Epidermal melanocyte (primary cell): ENCODE measurements around the gene ARID5B.

Experiments used
- DNase-seq: peaks from one replicate; pipeline ENCODE4 v3.0.0; 2011; ENCODE audit warnings: low spot score; ENCODE audit not compliant: insufficient read length

ARID5B gene

GRCh38 chr10:62071846-62072281 is 170.4 kb downstream of the ARID5B start:
- no peak for DNase-seq

- no peak for DNase-seq
These were observed 171.4 kb downstream of the ARID5B start for GRCh38 chr10:62072901-62073300.

GRCh38 chr10:62073429-62073828 is 171.9 kb downstream of the ARID5B start:
- DNase-seq: peak; percentile 54

- DNase-seq: no peak
These were observed 173.9 kb downstream of the ARID5B start for GRCh38 chr10:62075414-62075813.

- DNase-seq: no peak
These were observed 174.4 kb downstream of the ARID5B start for GRCh38 chr10:62075912-62076311.

GRCh38 chr10:62076891-62077290 is 175.4 kb downstream of the ARID5B start:
- no peak for DNase-seq

GRCh38 chr10:62077330-62078015 is 176.0 kb downstream of the ARID5B start:
- no peak for DNase-seq

- no peak for DNase-seq
These were observed 178.5 kb downstream of the ARID5B start for GRCh38 chr10:62079885-62080559.

GRCh38 chr10:62080905-62081304 is 179.4 kb downstream of the ARID5B start:
- no peak for DNase-seq

- no peak for DNase-seq
These were observed 180.1 kb downstream of the ARID5B start for GRCh38 chr10:62081341-62082270.

- no peak for DNase-seq
These were observed 180.8 kb downstream of the ARID5B start for GRCh38 chr10:62082271-62082656.

GRCh38 chr10:62082729-62083411 is 181.4 kb downstream of the ARID5B start:
- no peak for DNase-seq

- no peak for DNase-seq
These were observed 182.1 kb downstream of the ARID5B start for GRCh38 chr10:62083412-62084267.

GRCh38 chr10:62084451-62084850 is 183.0 kb downstream of the ARID5B start:
- no peak for DNase-seq

GRCh38 chr10:62085404-62085803 is 183.9 kb downstream of the ARID5B start:
- DNase-seq: no peak

- no peak for DNase-seq
These were observed 184.3 kb downstream of the ARID5B start for GRCh38 chr10:62085821-62086220.

GRCh38 chr10:62087329-62087728 is 185.8 kb downstream of the ARID5B start:
- DNase-seq: no peak

GRCh38 chr10:62088786-62089185 is 187.3 kb downstream of the ARID5B start:
- no peak for DNase-seq

GRCh38 chr10:62092301-62093030 is 191.0 kb downstream of the ARID5B start:
- DNase-seq: no peak

- no peak for DNase-seq
These were observed 192.4 kb downstream of the ARID5B start for GRCh38 chr10:62093863-62094291.
